Measurements from ENCODE around the gene FOXQ1. TPM values are rescaled to one million over a fixed set of nuclear protein-coding genes. Genes with fewer than 3 reads are reported as not detected.
A peak's percentile ranks its signal among the peaks of the same experiment; 100 is the strongest.

Gene FOXQ1
- total and polyA plus RNA-seq, 2 of the 13 experiments (the other 11 are each of a cell fraction or from before 2014, with no cell fraction given) = 35.2 to 39.8 TPM

DNA sequence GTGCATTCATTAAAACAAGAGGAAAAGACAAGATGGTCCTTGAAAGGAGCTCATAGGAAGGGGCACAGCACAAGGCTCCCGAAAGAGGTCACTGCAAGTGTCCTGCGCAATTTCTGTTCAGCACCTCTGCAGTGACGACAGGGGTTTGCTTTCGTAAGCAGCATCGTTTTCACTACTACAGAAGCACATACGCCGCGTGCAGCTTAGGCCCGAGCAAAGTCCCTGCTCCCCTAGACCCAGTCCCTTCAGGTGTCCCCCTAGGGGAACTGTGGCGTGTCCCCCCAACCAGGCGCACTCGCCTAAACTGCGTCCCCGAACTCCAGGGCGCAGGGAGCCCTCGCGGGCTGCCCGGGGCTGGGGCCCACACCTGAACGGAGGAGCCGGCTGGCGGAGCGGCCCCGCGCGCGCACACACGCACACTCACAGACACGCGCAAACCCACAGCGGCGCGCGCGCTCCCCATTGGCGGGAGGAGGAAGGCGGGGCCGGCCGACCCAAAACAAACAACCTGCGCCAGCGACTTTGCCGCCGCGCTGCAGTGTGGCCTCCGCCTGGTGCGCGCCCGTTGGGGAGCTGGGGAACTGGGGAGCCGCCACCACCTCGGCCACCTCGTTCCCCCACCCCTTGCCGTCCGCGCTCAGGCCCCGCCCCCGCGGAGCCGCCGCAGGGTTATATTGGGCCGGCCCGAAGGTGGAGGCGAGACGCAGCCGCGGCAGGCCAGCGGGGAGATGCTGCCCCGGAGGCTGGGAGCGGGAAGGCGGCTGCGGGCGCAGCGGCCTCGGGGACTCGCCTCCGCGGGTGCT lies at the start of gene FOXQ1 (continued):
- TF ChIP-seq, protein P1, sequence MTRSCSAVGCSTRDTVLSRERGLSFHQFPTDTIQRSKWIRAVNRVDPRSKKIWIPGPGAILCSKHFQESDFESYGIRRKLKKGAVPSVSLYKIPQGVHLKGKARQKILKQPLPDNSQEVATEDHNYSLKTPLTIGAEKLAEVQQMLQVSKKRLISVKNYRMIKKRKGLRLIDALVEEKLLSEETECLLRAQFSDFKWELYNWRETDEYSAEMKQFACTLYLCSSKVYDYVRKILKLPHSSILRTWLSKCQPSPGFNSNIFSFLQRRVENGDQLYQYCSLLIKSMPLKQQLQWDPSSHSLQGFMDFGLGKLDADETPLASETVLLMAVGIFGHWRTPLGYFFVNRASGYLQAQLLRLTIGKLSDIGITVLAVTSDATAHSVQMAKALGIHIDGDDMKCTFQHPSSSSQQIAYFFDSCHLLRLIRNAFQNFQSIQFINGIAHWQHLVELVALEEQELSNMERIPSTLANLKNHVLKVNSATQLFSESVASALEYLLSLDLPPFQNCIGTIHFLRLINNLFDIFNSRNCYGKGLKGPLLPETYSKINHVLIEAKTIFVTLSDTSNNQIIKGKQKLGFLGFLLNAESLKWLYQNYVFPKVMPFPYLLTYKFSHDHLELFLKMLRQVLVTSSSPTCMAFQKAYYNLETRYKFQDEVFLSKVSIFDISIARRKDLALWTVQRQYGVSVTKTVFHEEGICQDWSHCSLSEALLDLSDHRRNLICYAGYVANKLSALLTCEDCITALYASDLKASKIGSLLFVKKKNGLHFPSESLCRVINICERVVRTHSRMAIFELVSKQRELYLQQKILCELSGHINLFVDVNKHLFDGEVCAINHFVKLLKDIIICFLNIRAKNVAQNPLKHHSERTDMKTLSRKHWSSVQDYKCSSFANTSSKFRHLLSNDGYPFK (CRISPR knock-in tag; IDR thresholded peaks at IDR 0.05; ENCODE audit: borderline replicate concordance) = peak; percentile 30; the same call in 1 of the 2 replicates
- TF ChIP-seq, protein P2, sequence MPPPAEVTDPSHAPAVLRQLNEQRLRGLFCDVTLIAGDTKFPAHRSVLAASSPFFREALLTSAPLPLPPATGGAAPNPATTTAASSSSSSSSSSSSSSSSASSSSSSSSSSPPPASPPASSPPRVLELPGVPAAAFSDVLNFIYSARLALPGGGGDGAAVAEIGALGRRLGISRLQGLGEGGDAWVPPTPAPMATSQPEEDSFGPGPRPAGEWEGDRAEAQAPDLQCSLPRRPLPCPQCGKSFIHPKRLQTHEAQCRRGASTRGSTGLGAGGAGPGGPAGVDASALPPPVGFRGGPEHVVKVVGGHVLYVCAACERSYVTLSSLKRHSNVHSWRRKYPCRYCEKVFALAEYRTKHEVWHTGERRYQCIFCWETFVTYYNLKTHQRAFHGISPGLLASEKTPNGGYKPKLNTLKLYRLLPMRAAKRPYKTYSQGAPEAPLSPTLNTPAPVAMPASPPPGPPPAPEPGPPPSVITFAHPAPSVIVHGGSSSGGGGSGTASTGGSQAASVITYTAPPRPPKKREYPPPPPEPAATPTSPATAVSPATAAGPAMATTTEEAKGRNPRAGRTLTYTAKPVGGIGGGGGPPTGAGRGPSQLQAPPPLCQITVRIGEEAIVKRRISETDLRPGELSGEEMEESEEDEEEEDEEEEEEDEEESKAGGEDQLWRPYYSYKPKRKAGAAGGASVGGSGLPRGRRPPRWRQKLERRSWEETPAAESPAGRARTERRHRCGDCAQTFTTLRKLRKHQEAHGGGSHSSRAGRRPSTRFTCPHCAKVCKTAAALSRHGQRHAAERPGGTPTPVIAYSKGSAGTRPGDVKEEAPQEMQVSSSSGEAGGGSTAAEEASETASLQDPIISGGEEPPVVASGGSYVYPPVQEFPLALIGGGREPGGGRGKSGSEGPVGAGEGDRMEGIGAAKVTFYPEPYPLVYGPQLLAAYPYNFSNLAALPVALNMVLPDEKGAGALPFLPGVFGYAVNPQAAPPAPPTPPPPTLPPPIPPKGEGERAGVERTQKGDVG (CRISPR knock-in tag; IDR thresholded peaks at IDR 0.05; ENCODE audit: borderline replicate concordance) = no peak
- TF ChIP-seq ZNF441 (CRISPR knock-in tag; IDR thresholded peaks at IDR 0.05; ENCODE audit: borderline replicate concordance) = 0 out of 2 replicates have a peak, but pooled peaks have one; percentile 41
- TF ChIP-seq, protein P3, sequence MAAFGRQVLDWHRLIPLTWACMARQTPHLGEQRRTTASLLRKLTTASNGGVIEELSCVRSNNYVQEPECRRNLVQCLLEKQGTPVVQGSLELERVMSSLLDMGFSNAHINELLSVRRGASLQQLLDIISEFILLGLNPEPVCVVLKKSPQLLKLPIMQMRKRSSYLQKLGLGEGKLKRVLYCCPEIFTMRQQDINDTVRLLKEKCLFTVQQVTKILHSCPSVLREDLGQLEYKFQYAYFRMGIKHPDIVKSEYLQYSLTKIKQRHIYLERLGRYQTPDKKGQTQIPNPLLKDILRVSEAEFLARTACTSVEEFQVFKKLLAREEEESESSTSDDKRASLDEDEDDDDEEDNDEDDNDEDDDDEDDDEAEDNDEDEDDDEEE (CRISPR knock-in tag; IDR thresholded peaks at IDR 0.05) = peak; percentile 97
- TF ChIP-seq ARNTL (CRISPR knock-in tag; IDR thresholded peaks at IDR 0.05) = peak; percentile 74
- TF ChIP-seq ZFP1 (CRISPR knock-in tag; IDR thresholded peaks at IDR 0.05) = no peak; the same call in 1 of the 2 replicates
- peak; percentile 87; the same call in 1 of the 2 replicates for TF ChIP-seq THYN1 (CRISPR knock-in tag; IDR thresholded peaks at IDR 0.05; ENCODE audit: borderline replicate concordance, low read depth)
- TF ChIP-seq SKIL (CRISPR knock-in tag; IDR thresholded peaks at IDR 0.05; ENCODE audit: borderline replicate concordance) = peak; percentile 92
- 0 out of 2 replicates have a peak, but pooled peaks have one; percentile 74 for TF ChIP-seq ZFP36L1 (CRISPR knock-in tag; IDR thresholded peaks at IDR 0.05)
- TF ChIP-seq STAT5B (CRISPR knock-in tag; IDR thresholded peaks at IDR 0.05) = no peak; the same call in 1 of the 2 replicates
- TF ChIP-seq, protein P4, sequence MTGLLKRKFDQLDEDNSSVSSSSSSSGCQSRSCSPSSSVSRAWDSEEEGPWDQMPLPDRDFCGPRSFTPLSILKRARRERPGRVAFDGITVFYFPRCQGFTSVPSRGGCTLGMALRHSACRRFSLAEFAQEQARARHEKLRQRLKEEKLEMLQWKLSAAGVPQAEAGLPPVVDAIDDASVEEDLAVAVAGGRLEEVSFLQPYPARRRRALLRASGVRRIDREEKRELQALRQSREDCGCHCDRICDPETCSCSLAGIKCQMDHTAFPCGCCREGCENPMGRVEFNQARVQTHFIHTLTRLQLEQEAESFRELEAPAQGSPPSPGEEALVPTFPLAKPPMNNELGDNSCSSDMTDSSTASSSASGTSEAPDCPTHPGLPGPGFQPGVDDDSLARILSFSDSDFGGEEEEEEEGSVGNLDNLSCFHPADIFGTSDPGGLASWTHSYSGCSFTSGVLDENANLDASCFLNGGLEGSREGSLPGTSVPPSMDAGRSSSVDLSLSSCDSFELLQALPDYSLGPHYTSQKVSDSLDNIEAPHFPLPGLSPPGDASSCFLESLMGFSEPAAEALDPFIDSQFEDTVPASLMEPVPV (CRISPR knock-in tag; IDR thresholded peaks at IDR 0.05) = peak; percentile 98
- TF ChIP-seq HOXD1 (CRISPR knock-in tag; IDR thresholded peaks at IDR 0.05) = peak; percentile 96
- TF ChIP-seq SPEN (CRISPR knock-in tag; IDR thresholded peaks at IDR 0.05; ENCODE audit: low read depth) = peak; percentile 98
- peak; percentile 59; the same call in 1 of the 2 replicates for TF ChIP-seq NR2F2 (IDR thresholded peaks at IDR 0.05; ENCODE audit: borderline replicate concordance, low read depth)
- peak; percentile 91 for TF ChIP-seq ZNF558 (CRISPR knock-in tag; IDR thresholded peaks at IDR 0.05; ENCODE audit: borderline replicate concordance)
